Peyer's patch (tissue), 4 donors: Measurements from ENCODE around the gene IMPDH2.

Experiments
- POLR2A ChIP-seq, 2 donors: fragments of 450-650 bp; IDR thresholded peaks; one replicate each; pipeline ENCODE4 v1.5.1; 2017; ENCODE audit warnings: antibody characterized with exemption in 2 of 2, mild to moderate bottlenecking in 2 of 2, moderate library complexity in 2 of 2
- TF ChIP-seq, protein P1 (sequence below), 6 experiments: fragments of 450-650 bp in 4 of 6; fragments of 200-600 bp in 2 of 6; sonication (generic) in 1 of 6; IDR thresholded peaks; one replicate each; pipeline ENCODE4 v1.5.1; 2017 to 2019; ENCODE audit warnings: antibody characterized with exemption in 6 of 6, mild to moderate bottlenecking in 3 of 6, moderate library complexity in 1 of 6

DNA sequence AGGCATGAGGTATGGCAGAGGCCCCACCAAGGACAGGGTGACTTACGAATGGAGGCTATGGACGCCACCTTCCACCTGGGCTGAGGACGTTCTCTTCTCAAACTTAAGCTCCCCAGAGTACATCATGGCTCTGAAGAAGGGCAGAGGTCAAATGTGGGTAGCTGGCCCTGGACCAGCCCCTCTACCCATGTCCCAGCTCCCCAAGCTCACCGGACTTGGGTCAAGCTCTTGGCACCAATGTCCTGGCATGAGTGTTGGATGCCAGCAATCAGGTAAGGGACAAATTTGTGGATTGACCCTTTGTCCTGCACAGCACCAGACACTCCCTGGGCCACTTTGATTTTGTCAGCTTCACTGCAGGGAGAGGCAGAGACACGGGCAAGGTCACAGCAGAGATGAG lies 4.7 kb downstream of the IMPDH2 start:
- TF ChIP-seq, protein P1, sequence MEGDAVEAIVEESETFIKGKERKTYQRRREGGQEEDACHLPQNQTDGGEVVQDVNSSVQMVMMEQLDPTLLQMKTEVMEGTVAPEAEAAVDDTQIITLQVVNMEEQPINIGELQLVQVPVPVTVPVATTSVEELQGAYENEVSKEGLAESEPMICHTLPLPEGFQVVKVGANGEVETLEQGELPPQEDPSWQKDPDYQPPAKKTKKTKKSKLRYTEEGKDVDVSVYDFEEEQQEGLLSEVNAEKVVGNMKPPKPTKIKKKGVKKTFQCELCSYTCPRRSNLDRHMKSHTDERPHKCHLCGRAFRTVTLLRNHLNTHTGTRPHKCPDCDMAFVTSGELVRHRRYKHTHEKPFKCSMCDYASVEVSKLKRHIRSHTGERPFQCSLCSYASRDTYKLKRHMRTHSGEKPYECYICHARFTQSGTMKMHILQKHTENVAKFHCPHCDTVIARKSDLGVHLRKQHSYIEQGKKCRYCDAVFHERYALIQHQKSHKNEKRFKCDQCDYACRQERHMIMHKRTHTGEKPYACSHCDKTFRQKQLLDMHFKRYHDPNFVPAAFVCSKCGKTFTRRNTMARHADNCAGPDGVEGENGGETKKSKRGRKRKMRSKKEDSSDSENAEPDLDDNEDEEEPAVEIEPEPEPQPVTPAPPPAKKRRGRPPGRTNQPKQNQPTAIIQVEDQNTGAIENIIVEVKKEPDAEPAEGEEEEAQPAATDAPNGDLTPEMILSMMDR (IDR thresholded peaks at IDR 0.05) = no peak
- TF ChIP-seq POLR2A (IDR thresholded peaks at IDR 0.05) = no peak
